GM18870 (cell line): ENCODE measurements around the gene KIF12.
"Not testable (repeated sequence)": the region's sequence is repeated elsewhere in the genome, so short reads cannot be mapped to it uniquely, and the experiment has no call there.

Source experiments
- ATAC-seq: cut with Tn5 transposase; IDR thresholded peaks from one replicate; pipeline ENCODE4 v1.9.1; 2021; ENCODE audit warnings: moderate library complexity; ENCODE audit not compliant: unreplicated experiment

Gene KIF12

GRCh38 chr9:114085387-114085789 is 13.7 kb downstream of the KIF12 start:
- no peak for ATAC-seq

- no peak for ATAC-seq
These were observed 14.6 kb downstream of the KIF12 start for GRCh38 chr9:114084282-114085073.

GRCh38 chr9:114083666-114084065 is 15.4 kb downstream of the KIF12 start:
- ATAC-seq, result no peak

- not testable (repeated sequence) for ATAC-seq
These were observed 16.2 kb downstream of the KIF12 start for GRCh38 chr9:114082763-114083412.

GRCh38 chr9:114082017-114082762 is 16.9 kb downstream of the KIF12 start:
- peak; percentile 75 for ATAC-seq

- ATAC-seq, result no peak
These were observed 17.6 kb downstream of the KIF12 start for GRCh38 chr9:114081441-114082016.

- no peak for ATAC-seq
These were observed 18.2 kb downstream of the KIF12 start for GRCh38 chr9:114080773-114081440.

- ATAC-seq, result no peak
These were observed 18.8 kb downstream of the KIF12 start for GRCh38 chr9:114080195-114080772.

- no peak for ATAC-seq
These were observed 20.3 kb downstream of the KIF12 start for GRCh38 chr9:114078781-114079156.

- ATAC-seq, result no peak
These were observed 20.9 kb downstream of the KIF12 start, which contains the start of gene AMBP for GRCh38 chr9:114078021-114078780. TSS of gene AMBP (minus strand) at chr9:114078300. CDS start at chr9:114078209, 91 bp downstream.

GRCh38 chr9:114077162-114077837 is 21.8 kb downstream of the KIF12 start:
- no peak for ATAC-seq

GRCh38 chr9:114076237-114077161 is 22.6 kb downstream of the KIF12 start:
- ATAC-seq, result no peak

GRCh38 chr9:114075602-114076001 is 23.5 kb downstream of the KIF12 start:
- ATAC-seq, result no peak

- no peak for ATAC-seq
These were observed 26.6 kb downstream of the KIF12 start for GRCh38 chr9:114072184-114073140.

GRCh38 chr9:114071197-114071795 is 27.8 kb downstream of the KIF12 start:
- ATAC-seq, result no peak
